MM.1S (cell line): ENCODE measurements around the gene TTYH2.

Experiments
- DNase-seq: peaks from one replicate; pipeline ENCODE4 v3.0.0-alpha.2; 2015
- H2AFZ ChIP-seq: fragments of 300-600 bp; sonication (generic); 2 replicates; pipeline ENCODE4 v1.6.0; 2016; ENCODE audit warnings: antibody characterized with exemption, low read length
- H3F3A ChIP-seq: fragments of 300-600 bp; sonication (generic); 2 replicates; pipeline ENCODE4 v1.6.1; 2016; ENCODE audit warnings: mild to moderate bottlenecking, antibody characterized with exemption, low read length, moderate library complexity, mixed read lengths; ENCODE audit not compliant: insufficient read depth
- H3K27ac ChIP-seq: fragments of 300-600 bp; sonication (generic); 2 replicates; pipeline ENCODE4 v1.5.1; 2016; ENCODE audit warnings: mild to moderate bottlenecking, low read length
- H3K27me3 ChIP-seq: fragments of 300-600 bp; sonication (generic); replicated peaks from 2 replicates; pipeline ENCODE4 v1.6.0; 2016; ENCODE audit warnings: low read length; ENCODE audit not compliant: insufficient read depth
- H3K36me3 ChIP-seq: fragments of 300-600 bp; sonication (generic); replicated peaks from 2 replicates; pipeline ENCODE4 v1.6.1; 2016; ENCODE audit warnings: mild to moderate bottlenecking, low read length, mixed read lengths; ENCODE audit not compliant: insufficient read depth
- H3K4me1 ChIP-seq: fragments of 300-600 bp; sonication (generic); 2 replicates; pipeline ENCODE4 v1.6.1; 2016; ENCODE audit warnings: low read length, mixed read lengths
- H3K4me2 ChIP-seq: fragments of 300-600 bp; sonication (generic); 2 replicates; pipeline ENCODE4 v1.6.0; 2016; ENCODE audit warnings: low read depth, low read length
- H3K4me3 ChIP-seq: fragments of 300-600 bp; sonication (generic); 2 replicates; pipeline ENCODE4 v1.5.1; 2016; ENCODE audit warnings: low read length, mixed read lengths
- H3K79me2 ChIP-seq: fragments of 300-600 bp; sonication (generic); 2 replicates; pipeline ENCODE4 v1.6.1; 2016; ENCODE audit warnings: mixed run types, low read length, mixed read lengths
- H3K9ac ChIP-seq: fragments of 300-600 bp; sonication (generic); 2 replicates; pipeline ENCODE4 v1.6.1; 2016; ENCODE audit warnings: low read length, mixed read lengths
- H3K9me2 ChIP-seq: fragments of 300-600 bp; sonication (generic); replicated peaks from 2 replicates; pipeline ENCODE4 v1.6.1; 2016; ENCODE audit warnings: mild to moderate bottlenecking, low read length, mixed read lengths; ENCODE audit not compliant: insufficient read depth
- H3K9me3 ChIP-seq: fragments of 300-600 bp; sonication (generic); replicated peaks from 2 replicates; pipeline ENCODE4 v1.6.1; 2016; ENCODE audit warnings: mild to moderate bottlenecking, low read length, mixed read lengths; ENCODE audit not compliant: insufficient read depth
- H4K20me1 ChIP-seq: fragments of 300-600 bp; sonication (generic); 2 replicates; pipeline ENCODE4 v1.6.1; 2016; ENCODE audit warnings: mild to moderate bottlenecking, low read length, moderate library complexity, mixed read lengths; ENCODE audit not compliant: insufficient read depth
- EZH2 ChIP-seq: fragments of 300-600 bp; sonication (generic); optimal IDR thresholded peaks from 2 replicates; pipeline ENCODE3; 2017; ENCODE audit warnings: low read depth, mild to moderate bottlenecking, antibody characterized with exemption, low read length, mixed read lengths
- EZH2phosphoT487 ChIP-seq: fragments of 300-600 bp; sonication (generic); IDR thresholded peaks from 2 replicates; pipeline ENCODE4 v1.6.1; 2018; ENCODE audit warnings: antibody characterized with exemption, low read length
- TF ChIP-seq, protein P1 (sequence below): fragments of 300-600 bp; sonication (generic); IDR thresholded peaks from 2 replicates; pipeline ENCODE4 v1.5.1; 2016; ENCODE audit warnings: antibody characterized with exemption, low read length, mixed read lengths

TTYH2 gene

DNA sequence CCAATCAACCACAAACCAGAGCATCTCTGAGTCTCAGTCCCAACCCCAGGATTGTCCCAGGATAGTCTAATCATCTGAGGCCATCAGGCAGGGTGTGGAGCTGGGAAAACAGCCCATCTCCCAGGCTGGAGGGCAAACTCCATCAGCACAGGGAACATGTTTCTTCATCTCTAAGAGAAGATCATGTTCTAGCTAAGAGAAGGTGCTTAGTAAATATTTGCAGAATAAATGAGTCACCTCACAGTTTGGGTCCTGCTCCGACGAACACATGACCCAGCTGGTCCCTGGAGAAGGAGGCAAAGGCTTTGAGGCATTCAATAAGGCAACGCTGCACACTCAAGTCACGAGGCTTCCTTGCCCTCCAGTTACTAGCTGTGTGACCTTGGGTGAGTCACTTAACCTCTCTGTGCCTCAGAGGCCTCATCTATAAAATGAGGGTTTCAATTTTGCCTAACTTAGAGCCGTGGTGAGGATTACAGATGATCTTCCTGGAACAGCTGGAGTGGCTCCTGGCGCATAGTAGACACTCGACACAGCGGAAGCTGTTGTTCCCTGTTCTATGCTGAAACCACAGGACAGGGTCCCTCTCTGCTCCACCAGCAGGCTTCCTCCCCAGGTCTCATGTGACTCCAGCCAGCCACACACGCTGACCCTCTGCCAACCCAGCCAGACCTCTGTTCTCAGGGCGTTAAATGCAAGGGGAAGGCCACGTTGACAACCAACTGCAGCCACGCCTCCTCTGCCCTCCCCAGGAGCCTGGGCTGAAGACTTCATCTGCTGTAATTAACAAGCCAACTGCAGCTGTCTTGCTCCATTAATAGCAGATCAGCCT is 20.2 kb upstream of the TTYH2 start:
- Histone ChIP-seq H4K20me1 (no peaks in the 10 kb centered on the region), H3K4me3 (no peak overlapping the region), H3K9ac (no peak overlapping the region), H3K27me3 (peaks cover 75% of the 10 kb centered on the region), H3K9me3 (no peaks in the 10 kb centered on the region), H3K4me2 (no peak overlapping the region), H3K36me3 (no peaks in the 10 kb centered on the region), H3K27ac (no peak overlapping the region), H3F3A (no peaks in the 10 kb centered on the region), H3K79me2 (no peaks in the 10 kb centered on the region), H3K9me2 (no peaks in the 10 kb centered on the region), H3K4me1 (no peaks in the 10 kb centered on the region), H2AFZ (no peak overlapping the region)
- DNase-seq, result no peak
- TF ChIP-seq, protein P1, sequence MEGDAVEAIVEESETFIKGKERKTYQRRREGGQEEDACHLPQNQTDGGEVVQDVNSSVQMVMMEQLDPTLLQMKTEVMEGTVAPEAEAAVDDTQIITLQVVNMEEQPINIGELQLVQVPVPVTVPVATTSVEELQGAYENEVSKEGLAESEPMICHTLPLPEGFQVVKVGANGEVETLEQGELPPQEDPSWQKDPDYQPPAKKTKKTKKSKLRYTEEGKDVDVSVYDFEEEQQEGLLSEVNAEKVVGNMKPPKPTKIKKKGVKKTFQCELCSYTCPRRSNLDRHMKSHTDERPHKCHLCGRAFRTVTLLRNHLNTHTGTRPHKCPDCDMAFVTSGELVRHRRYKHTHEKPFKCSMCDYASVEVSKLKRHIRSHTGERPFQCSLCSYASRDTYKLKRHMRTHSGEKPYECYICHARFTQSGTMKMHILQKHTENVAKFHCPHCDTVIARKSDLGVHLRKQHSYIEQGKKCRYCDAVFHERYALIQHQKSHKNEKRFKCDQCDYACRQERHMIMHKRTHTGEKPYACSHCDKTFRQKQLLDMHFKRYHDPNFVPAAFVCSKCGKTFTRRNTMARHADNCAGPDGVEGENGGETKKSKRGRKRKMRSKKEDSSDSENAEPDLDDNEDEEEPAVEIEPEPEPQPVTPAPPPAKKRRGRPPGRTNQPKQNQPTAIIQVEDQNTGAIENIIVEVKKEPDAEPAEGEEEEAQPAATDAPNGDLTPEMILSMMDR, result no peak
- TF ChIP-seq EZH2 (no peak), EZH2phosphoT487 (no peak)

DNA sequence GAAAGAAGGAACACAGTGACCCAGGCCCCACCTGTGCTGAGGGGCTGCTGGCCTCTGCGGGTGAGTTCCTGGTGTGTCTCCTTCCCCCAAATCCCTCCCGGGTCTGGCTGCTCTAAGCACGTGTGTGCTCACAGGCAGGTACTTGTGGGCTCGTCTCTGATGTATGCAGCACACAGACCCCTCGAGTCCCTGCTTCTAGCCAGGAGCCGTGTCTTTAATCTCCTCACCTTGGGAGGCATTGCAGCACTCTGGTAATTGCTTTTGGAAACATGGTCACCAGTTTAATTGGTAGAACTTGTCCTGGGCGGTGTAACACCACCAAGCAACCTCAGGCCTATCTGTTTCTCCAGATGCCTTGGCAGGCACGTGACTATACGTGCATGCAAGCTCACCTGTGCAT is 18.7 kb upstream of the TTYH2 start:
- no peak overlapping the region for H3K4me2 ChIP-seq
- peaks cover 78% of the 10 kb centered on the region for H3K27me3 ChIP-seq
- no peaks in the 10 kb centered on the region for H3K36me3 ChIP-seq
- no peak overlapping the region for H3K4me3 ChIP-seq
- TF ChIP-seq, protein P1, result no peak
- no peak for TF ChIP-seq EZH2phosphoT487
- no peak for TF ChIP-seq EZH2
- no peaks in the 10 kb centered on the region for H3K9me2 ChIP-seq
- no peak overlapping the region for H3K27ac ChIP-seq
- no peak for DNase-seq
- no peak overlapping the region for H2AFZ ChIP-seq
- no peaks in the 10 kb centered on the region for H4K20me1 ChIP-seq
- no peaks in the 10 kb centered on the region for H3K9me3 ChIP-seq
- no peaks in the 10 kb centered on the region for H3K79me2 ChIP-seq
- H3F3A ChIP-seq, result no peaks in the 10 kb centered on the region
- no peak overlapping the region for H3K9ac ChIP-seq
- H3K4me1 ChIP-seq, result no peaks in the 10 kb centered on the region

DNA sequence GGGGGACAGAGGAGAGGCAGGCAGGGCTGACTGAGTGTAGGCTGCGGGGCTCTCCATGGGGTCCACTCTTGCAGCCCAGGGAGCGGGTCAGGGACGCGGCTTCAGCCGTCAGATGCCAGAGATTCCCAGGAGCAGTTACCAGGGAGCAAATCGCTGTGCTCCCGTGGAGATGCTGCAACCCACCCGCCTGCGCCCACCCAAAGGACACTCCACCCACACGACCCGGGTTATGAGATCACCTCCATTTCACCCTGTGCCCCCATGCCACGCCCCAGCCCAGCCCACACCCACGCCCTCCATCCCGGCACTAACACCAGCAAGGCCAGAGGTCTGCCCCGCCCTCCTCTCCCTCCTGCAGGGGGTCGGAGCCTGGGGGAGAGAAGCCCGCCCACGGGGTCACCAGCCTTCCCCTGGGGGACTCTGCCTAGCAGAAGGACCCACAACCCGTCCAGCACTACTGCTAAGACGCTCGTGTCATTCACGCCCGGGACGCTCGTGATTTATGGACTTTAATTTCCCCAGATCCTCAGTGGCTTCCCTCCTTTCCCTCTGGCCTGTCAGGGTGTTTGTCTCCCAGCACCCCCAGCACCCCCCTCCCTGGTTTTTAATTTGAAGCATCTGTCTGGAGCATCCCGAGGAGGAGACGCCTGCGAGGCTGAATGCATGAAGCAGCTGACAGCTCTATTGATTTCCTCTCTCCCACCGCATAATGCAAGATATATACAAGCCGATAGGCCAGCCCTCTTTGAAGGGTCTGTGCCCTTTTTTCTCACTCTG is 16.6 kb upstream of the TTYH2 start:
- DNase-seq, result no peak
- Histone ChIP-seq H3K79me2 (no peaks in the 10 kb centered on the region), H3K9me2 (no peaks in the 10 kb centered on the region), H2AFZ (no peak overlapping the region), H3K27me3 (peaks cover 90% of the 10 kb centered on the region), H4K20me1 (no peaks in the 10 kb centered on the region), H3K36me3 (no peaks in the 10 kb centered on the region), H3K9me3 (no peaks in the 10 kb centered on the region), H3F3A (no peaks in the 10 kb centered on the region), H3K27ac (no peak overlapping the region), H3K4me2 (no peak overlapping the region), H3K4me3 (no peak overlapping the region), H3K9ac (no peak overlapping the region), H3K4me1 (no peaks in the 10 kb centered on the region)
- TF ChIP-seq, protein P1, result no peak
- TF ChIP-seq EZH2phosphoT487 (no peak), EZH2 (no peak)
